ENCODE data around the gene EXOSC5.
"Not testable (repeated sequence)": the region's sequence is repeated elsewhere in the genome, so short reads cannot be mapped to it uniquely, and the experiment has no call there.

Gene EXOSC5

DNA sequence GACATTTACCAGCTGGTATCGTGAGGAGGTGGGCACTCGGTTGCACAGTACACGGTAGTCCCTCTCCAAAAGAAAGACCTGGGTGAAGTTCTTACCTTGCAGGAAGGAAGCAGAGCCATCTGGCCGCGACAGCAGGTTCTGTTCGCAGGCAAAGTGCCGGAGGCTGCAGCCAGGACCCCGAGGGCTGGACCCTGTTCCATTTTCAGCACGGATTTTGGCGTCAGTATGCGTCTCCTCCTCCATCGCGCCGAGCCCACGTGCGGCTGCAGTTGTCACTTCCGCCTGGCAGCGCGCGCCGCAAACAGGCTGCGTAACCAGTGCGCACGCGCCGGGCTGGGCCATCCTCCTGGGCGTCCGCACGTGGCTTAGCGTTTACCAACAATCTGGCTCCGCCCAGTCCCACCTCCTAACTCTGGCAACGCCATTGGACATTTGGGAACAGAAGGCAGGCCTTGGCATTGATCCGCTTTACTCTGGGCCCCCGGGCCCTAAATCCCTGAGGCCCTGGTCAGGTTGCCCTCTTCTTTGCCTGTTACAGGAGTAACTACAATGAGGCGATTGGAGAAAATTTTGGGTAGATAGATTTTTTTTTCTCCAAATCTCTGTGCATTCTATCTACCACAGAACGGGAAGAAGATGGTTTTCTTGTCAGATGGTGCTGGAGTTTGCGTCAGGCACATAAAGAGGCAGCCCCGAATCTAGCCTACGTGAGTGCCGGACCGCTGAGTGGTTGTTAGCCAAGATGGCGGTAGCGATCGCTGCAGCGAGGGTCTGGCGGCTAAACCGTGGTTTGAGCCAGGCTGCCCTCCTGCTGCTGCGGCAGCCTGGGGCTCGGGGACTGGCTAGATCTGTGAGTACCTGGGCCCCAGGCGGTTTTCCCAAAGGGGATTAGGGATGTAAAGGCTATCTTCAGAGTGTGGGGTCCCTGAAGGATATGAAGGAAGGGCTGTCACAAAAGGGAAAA, at the start of gene EXOSC5, which contains the start of gene BCKDHA:
Gene EXOSC5, minus strand, starts transcription at position 274 of the 964 bp plus-strand sequence. Its CDS starts 31 bp downstream, at position 243.
Gene BCKDHA, plus strand, starts transcription at position 733 of the 964 bp plus-strand sequence. Its CDS starts 10 bp downstream, at position 743.
- peak; percentile 100 for DNase-seq (ENCODE audit: low spot score)

GRCh38 chr19:41445575-41445974, 48.4 kb upstream of the EXOSC5 start:
- DNase-seq (ENCODE audit: low spot score): no peak

DNA sequence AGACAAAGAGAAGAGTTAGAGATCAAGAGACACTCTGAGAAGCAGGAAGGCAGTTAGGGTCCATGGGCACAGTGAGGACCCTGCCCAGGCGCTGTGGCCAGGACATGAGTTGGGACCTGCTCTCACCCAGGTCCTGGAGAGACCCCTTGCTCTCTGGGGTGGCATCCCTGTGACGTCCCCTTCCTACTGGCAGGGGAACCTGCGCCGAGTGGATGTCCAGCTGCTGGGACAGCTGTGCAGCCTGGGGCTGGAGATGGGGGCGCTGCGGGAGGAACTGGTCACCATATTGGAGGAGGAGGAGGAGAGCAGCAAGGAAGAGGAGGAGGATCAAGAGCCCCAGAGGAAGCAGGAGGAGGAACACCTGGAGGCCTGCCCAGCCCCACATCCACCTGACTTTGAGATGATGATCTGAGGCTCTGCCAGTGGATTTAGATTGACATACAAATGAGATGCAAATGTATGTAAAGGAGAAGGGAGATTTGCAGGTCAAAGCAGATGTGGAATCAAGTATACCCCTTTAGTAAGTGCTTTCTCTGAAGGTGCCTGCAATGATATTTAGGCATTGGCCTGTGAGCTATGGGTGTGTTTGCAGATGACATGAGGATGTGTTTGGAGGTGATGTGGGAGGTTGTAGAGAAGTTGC, 46.8 kb upstream of the EXOSC5 start:
- no peak for DNase-seq (ENCODE audit: low spot score)

GRCh38 chr19:41442473-41443355, 45.6 kb upstream of the EXOSC5 start, which contains the start of gene ERICH4:
TSS of gene ERICH4 (plus strand) at chr19:41443156. CDS start at chr19:41443170, 14 bp downstream.
- no peak for DNase-seq (ENCODE audit: low spot score)

GRCh38 chr19:41441321-41441945, 44.3 kb upstream of the EXOSC5 start:
- no peak for DNase-seq (ENCODE audit: low spot score)

- peak; percentile 100 for DNase-seq (ENCODE audit: low spot score)
Observed at GRCh38 chr19:41439441-41440222, 42.5 kb upstream of the EXOSC5 start, which contains the start of gene DMAC2. TSS of gene DMAC2 (minus strand) at chr19:41439912. CDS start at chr19:41439899, 13 bp downstream.

DNA sequence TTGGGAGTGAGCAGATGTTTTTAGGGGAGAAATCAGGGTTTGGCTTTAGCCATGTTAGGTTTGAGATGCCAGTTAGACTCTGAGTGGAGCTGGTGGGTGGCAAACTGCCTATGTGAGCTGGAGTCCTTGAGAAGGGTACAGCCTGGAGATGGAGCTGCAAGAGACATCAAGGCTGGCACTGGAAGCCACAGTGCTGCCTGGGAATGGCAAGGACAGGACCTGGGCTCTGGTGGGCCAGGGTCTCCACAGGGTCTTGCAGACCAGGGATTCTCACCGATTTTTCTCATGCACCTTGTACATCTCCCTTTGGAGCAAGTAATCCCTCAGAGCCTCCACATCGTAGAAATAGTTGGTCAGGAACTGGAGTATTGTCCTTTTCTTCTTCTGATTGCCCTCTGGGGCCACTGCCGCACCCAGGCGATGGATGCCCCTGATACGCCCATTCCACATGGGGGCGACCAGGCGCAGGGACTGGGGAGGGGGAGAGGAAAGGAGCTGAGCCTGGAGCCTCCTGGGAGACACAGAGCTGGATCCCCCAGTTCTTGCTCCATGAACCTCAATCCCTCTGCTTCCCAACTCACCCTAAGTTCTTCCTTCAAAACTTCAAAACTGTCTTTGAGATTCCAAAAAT, 40.9 kb upstream of the EXOSC5 start:
- no peak for DNase-seq (ENCODE audit: low spot score)

GRCh38 chr19:41436674-41436951, 39.5 kb upstream of the EXOSC5 start:
- no peak for DNase-seq (ENCODE audit: low spot score)

- no peak for DNase-seq (ENCODE audit: low spot score)
Observed at GRCh38 chr19:41435936-41436673, 38.9 kb upstream of the EXOSC5 start.

DNA sequence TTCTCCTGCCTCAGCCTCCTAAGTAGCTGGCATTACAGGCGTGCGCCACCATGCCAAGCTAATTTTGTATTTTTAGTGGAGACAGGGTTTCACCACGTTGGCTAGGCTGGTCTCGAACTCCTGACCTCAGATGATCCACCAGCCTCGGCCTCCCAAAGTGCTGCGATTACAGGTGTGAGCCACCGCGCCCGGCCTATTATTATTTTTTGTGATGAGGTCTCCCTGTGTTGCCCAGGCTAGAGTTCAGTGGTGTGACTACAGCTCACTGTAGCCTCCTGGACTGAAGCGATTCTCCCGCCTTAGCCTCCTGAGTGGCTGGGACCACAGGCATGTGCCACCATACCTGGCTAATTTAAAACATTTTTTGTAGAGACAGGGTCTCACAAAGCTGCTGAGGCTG, 38.2 kb upstream of the EXOSC5 start:
- not testable (repeated sequence) for DNase-seq (ENCODE audit: low spot score)

GRCh38 chr19:41434450-41434849, 37.3 kb upstream of the EXOSC5 start:
- DNase-seq (ENCODE audit: low spot score): no peak

DNA sequence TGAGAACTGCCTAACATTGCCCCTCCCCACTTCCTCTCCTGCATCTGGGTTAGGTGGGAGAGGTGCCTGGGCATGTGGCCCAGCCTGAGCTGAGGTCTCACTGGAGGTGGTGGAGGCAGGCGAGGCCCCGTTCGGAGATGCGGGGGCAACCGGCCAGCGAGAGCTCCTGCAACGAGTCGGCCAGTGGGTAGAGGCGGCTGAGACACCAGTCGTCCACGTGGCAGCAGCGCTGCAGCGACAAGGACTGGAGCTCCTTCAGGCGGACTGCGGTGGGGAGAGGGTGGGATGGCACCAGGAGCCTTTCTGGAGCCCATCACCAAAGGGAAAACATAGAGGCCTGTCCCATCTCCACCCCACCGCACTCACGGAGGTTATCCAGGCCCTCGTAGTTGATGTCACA, 36.0 kb upstream of the EXOSC5 start:
- no peak for DNase-seq (ENCODE audit: low spot score)

GRCh38 chr19:41431426-41432386, 34.5 kb upstream of the EXOSC5 start:
- peak; percentile 47 for DNase-seq (ENCODE audit: low spot score)

DNA sequence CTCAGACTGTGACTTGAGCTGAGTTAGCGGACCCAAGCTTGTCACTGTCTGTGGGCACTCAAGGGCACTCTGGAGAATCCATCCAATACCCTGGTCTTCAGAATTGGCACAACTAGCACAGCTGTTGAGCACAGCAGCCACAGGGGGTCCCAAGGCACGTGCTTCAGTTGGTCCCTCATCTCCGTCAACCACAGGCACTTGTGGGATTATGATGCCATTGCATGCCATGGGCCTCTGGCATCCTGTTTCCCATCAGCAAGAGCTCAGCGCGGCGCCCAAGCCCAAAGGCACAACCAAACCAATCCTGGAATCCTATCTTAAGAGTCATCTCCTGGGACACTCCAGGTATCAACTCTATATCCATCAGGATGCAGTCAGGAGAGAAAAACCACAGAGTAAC, 33.8 kb upstream of the EXOSC5 start:
- no peak for DNase-seq (ENCODE audit: low spot score)

GRCh38 chr19:41428481-41428859, 31.3 kb upstream of the EXOSC5 start:
- no peak for DNase-seq (ENCODE audit: low spot score)

DNA sequence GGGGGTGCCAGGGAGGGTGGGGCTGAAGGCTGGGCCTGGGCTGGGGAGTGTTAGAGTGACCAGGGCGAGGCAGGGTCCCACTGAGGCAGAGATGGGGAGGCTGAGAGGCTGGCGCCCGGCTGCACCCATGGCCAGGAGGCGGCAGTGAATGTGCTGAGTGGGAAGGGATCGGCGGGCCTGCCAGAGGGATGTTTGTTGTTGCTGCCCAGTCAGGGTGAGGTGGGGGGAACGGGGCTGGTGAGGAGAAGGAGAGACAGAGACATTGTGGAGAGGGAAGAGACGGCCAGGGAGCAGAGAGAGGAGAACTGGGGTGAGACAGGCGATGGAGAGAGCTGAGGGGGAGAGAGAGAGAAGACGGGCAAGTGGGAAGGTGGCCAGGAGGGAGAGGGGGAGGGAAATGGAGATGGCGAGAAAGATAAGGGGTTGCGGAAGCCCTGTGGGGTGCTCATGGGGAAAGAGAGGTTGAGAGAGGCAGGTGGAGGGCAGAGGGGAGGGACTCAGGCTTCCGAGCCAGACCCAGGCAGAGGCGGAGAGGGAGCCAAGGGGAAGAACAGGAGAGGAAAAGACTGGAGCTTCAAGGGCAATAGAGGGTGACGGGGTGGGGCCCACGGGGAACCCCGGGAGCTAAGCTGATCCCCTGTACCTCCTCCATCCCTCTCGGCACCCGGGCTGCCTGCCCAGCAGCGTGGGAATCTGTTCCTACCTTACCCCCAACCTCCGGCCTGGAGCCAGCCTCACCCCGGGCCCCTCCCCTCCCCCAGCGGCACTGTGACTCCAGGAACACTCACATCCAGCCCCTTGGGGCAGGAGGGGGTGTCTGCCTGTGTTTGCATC, 30.7 kb upstream of the EXOSC5 start:
- DNase-seq (ENCODE audit: low spot score): peak; percentile 13

- DNase-seq (ENCODE audit: low spot score): peak; percentile 36
Observed at GRCh38 chr19:41426952-41427646, 29.9 kb upstream of the EXOSC5 start, which contains the start of gene B3GNT8. TSS of gene B3GNT8 (minus strand) at chr19:41427374. CDS start at chr19:41426778, 596 bp downstream.

Data from cerebellar cortex (tissue), 1 donor.